ENCODE results near the gene SLC6A9. TPM values are rescaled to one million over a fixed set of nuclear protein-coding genes. Genes with fewer than 3 reads are reported as not detected.

The SLC6A9 gene
- under 1 TPM in 3 of 4 donors, not detected in 1; 0.16 to 0.63 (median 0.29) TPM for total RNA-seq

- DNase-seq, result no peak
- peak within 1 kb of the TSS; percentile 77 to 95 (median 91) for H3K27ac ChIP-seq
- intact Hi-C loops (cut with DNase I; ENCODE audit: low total_unique reads) (loop anchor here (5.0 to 10.0 kb wide), 2 partner anchors 39 to 267 kb away; partner anchors contain the start of gene CCDC24), in situ Hi-C loops (cut with MboI; ENCODE audit: low sequenced_read_pairs in 4 of 4) (loop anchor here in 3 of 4 donors (25.0 kb wide), 2 partner anchors 269 to 494 kb away; partner anchors contain the start of gene PTPRF (in 2 of the 3))
- no peak for ATAC-seq
- H3K4me3 ChIP-seq, result peak within 1 kb of the TSS; percentile 78 to 92 (median 82)
- H3K9me3 ChIP-seq, result no peaks in the 10 kb centered on the region
- no peaks in the 10 kb centered on the region for H3K36me3 ChIP-seq
- no peak for TF ChIP-seq POLR2A (IDR thresholded peaks at IDR 0.05)
- TF ChIP-seq CTCF (IDR thresholded peaks at IDR 0.05 in 4 of 5, conservative IDR thresholded peaks at IDR 0.05 in 1 of 5), result no peak
- H3K4me1 ChIP-seq, result peaks cover 21 to 36% of the 10 kb centered on the region in 2 donors
- no peaks in the 10 kb centered on the region for H3K27me3 ChIP-seq
Observed at GRCh38 chr1:44031252-44032169, at the start of gene SLC6A9. TSS of gene SLC6A9 (minus strand) at chr1:44031462. CDS start at chr1:44024277, 7,185 bp downstream.

- no peak for DNase-seq
- intact Hi-C loops (cut with DNase I; ENCODE audit: low total_unique reads) (no loop called here), in situ Hi-C loops (cut with MboI; ENCODE audit: low sequenced_read_pairs in 4 of 4) (no loop called here)
- Histone ChIP-seq H3K27me3 (peaks cover 9 to 11% (median 10%) of the 10 kb centered on the region in 3 donors), H3K36me3 (no peaks in the 10 kb centered on the region), H3K9me3 (no peaks in the 10 kb centered on the region), H3K4me1 (no peaks in the 10 kb centered on the region), H3K27ac (no peak overlapping the region), H3K4me3 (no peak overlapping the region)
- ATAC-seq, result no peak
- TF ChIP-seq POLR2A (IDR thresholded peaks at IDR 0.05) (no peak), CTCF (IDR thresholded peaks at IDR 0.05 in 4 of 5, conservative IDR thresholded peaks at IDR 0.05 in 1 of 5) (no peak)
Observed at GRCh38 chr1:44079566-44079965, 48.3 kb upstream of the SLC6A9 start.

- Histone ChIP-seq H3K36me3 (no peaks in the 10 kb centered on the region), H3K27me3 (peaks cover 3 to 9% (median 6%) of the 10 kb centered on the region in 3 donors), H3K9me3 (no peaks in the 10 kb centered on the region), H3K27ac (no peak overlapping the region), H3K4me1 (no peaks in the 10 kb centered on the region), H3K4me3 (no peak overlapping the region)
- in situ Hi-C loops (cut with MboI; ENCODE audit: low sequenced_read_pairs in 4 of 4) (no loop called here), intact Hi-C loops (cut with DNase I; ENCODE audit: low total_unique reads) (no loop called here)
- ATAC-seq, result no peak
- no peak for TF ChIP-seq POLR2A (IDR thresholded peaks at IDR 0.05)
- no peak for TF ChIP-seq CTCF (IDR thresholded peaks at IDR 0.05 in 4 of 5, conservative IDR thresholded peaks at IDR 0.05 in 1 of 5)
- DNase-seq, result no peak
Observed at GRCh38 chr1:44078104-44078503, 46.8 kb upstream of the SLC6A9 start.

GRCh38 chr1:44077421-44077820 is 46.2 kb upstream of the SLC6A9 start:
- no peak overlapping the region for H3K4me3 ChIP-seq
- peaks cover 2 to 7% (median 6%) of the 10 kb centered on the region in 3 donors for H3K27me3 ChIP-seq
- in situ Hi-C loops (cut with MboI; ENCODE audit: low sequenced_read_pairs in 4 of 4), result no loop called here
- TF ChIP-seq CTCF (IDR thresholded peaks at IDR 0.05 in 4 of 5, conservative IDR thresholded peaks at IDR 0.05 in 1 of 5), result no peak
- no peak for TF ChIP-seq POLR2A (IDR thresholded peaks at IDR 0.05)
- ATAC-seq (no peak), DNase-seq (no peak)
- no peaks in the 10 kb centered on the region for H3K4me1 ChIP-seq
- intact Hi-C loops (cut with DNase I; ENCODE audit: low total_unique reads), result no loop called here
- no peaks in the 10 kb centered on the region for H3K36me3 ChIP-seq
- no peak overlapping the region for H3K27ac ChIP-seq
- no peaks in the 10 kb centered on the region for H3K9me3 ChIP-seq

Data from gastrocnemius medialis (tissue), 4 donors.